NCI-H2196 treated with DMSO at 0.1 percent for 48 hours (cell line): ENCODE data around the gene TPSD1.
A peak's percentile ranks its signal among the peaks of the same experiment; 100 is the strongest.

Experiments
- DNase-seq: peaks from one replicate; lab custom pipeline; 2025; ENCODE audit not compliant: unreplicated experiment; lab: John Stamatoyannopoulos, UW

Gene TPSD1

GRCh38 chr16:1297018-1297696, 41.3 kb downstream of the TPSD1 start:
- peak; percentile 85 for DNase-seq

GRCh38 chr16:1298406-1298805, 42.5 kb downstream of the TPSD1 start:
- DNase-seq: no peak

DNA sequence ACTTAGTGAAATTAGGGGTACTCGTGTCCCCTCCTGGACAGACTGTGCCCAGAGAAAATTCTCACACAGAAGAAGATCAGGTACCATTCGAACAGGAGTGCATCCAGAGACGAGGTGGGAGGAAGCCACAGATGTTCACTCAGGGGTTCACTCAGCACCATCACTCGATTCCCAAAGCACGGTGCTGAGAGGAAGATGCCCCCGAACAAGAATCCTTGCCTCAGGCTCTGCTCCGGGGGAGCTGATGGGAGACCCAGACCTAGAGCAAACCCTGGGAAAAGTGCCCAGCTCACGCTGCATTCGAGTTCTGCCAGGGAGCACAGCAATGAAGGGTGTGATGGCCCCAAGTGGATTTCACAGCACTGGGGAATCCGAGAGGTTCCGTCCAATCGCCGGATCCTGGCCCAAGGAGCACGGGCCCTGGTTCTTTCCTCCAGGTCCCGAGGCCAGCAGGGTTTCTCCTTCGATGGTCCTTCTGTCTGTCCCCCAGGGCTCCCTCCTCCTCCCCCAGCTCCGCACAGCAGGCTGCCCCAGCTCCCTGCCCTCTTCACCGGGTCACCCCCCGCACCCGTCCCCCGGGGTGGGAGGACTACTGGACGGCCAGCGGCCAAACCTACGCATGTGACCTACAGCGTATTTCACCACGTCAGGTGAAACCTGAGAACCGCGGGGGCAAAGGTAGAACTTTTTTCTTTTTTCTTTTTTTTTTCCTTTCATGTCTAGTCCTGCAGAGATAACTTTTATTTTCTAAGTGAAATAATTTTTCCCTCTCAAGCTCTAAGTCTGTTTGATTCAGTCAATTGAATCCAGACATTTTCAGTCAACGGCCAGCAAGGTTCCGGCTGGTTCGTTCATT, 43.4 kb downstream of the TPSD1 start:
- DNase-seq: no peak

DNA sequence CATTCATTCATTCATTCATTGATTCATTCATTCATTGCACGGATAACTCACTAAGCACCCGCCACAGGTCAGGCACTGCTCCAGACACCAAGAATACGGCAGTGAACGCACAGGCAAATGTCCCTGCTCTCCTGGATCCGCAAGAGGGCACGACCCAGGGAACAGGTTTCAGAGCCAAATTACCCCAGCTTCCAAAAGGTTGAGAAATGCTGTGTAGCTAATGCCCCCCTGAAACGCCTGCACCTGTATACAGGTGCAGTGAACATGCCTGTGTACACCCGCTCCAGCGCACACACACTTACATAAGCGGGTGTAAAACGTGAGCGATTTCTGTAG, 44.0 kb downstream of the TPSD1 start:
- no peak for DNase-seq

GRCh38 chr16:1300664-1301476, 45.0 kb downstream of the TPSD1 start:
- no peak for DNase-seq

DNA sequence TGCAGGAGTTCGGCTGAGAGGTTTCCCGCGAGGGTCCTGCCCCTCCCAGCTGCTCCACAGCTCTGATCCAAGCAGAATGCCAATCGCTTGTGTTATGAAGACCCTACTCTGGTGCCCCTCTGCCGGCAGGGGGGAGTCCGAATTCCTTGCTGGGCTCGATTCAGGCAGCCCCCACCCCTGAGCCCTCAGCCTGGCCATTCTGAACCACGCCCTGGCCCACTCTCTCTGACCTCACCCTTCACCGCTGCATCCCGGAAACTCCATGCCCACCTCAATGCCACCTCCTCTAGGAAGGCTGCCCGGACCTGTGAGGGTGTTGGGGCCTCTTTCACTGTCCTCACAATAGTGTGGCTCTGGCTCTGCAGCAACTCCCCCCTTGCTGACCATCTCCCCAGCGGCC, 45.7 kb downstream of the TPSD1 start:
- no peak for DNase-seq

DNA sequence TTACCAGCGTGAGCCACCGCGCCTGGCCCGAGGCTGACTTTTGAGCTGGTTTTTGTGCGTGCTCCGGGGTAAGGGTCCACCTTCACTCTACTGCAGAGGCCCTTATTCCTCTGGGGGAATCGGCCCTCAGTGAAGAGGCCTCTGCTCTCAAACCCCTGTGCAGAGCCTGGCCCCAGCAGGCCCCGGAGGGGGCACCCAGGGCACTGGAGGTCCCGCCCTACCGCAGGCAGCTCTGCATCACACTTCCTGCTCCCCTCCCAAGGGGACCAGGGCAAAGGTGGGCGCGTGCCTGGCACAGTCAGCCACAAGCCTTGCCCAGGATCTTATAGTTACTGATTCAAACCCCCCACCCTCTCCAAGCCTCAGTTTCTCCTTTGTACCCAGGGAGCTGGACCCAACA, 50.0 kb downstream of the TPSD1 start:
- DNase-seq: no peak

DNA sequence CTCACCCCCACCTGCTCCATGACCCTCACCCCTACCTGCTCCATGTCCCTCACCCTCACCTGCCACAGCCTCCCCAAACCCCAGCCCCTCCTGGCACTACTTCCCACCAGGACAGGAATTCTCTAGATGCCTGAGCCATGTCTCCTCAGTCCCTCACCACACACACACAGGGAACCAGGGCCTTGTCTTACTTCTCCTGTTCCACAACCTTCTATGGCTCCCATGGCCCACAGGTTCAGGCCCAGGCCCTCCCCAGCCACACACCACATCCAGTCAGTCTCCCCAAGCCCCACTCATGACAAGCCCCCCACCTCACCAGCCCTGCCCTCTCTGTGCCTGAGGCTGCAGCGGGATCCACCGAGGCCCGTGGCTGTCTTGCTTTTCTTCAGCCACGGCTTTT, 50.5 kb downstream of the TPSD1 start:
- DNase-seq: no peak

DNA sequence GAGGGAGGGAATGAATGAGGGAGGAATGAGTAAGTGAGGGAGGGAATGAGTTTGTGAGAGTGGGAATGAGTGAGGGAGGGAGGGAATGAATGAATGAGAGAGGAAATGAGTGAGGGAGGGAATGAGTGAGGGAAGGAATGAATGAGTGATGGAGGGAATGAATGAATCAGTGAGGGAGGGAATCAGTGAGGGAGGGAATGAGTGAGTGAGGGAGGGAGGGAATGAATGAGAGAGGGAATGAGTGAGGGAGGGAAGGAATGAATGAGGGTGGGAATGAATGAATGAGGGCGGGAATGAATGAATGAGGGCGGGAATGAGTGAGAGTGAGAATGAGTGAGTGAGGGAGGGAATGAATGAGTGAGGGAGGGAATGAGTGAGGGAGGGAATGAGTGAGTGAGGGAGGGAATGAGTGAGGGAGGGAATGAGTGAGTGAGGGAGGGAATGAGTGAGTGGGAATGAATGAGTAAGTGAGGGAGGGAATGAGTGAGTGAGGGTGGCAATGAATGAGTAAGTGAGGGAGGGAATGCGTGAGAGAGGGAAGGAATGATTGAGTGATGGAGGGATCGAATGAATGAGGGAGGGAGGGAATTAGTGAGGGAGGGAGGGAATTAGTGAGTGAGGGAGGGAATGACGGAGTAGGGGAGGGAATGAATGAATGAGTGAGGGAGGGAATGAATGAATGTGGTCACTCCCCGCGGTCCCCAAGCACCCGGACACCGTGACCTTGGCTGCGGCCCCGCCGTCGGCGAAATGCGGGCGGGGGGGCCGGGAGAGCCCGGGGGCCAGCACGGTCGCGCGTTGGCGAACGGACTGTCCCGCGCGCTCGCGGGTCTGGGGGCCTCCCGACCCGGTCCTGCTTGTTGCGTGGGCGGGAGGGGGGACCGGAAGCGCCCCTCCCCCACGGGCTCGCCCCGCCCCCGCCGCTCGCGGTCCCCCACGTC, 52.4 kb downstream of the TPSD1 start:
- peak; percentile 71 for DNase-seq
